ENCODE results near the gene NAA30.
A peak's percentile ranks its signal among the peaks of the same experiment; 100 is the strongest.

NAA30 gene

GRCh38 chr14:57390037-57390805, at the start of gene NAA30 (continued):
- TF ChIP-seq PRDM2 (tag by site-specific recombination; IDR thresholded peaks at IDR 0.05; ENCODE audit: borderline replicate concordance) (no peak), ZNF658 (tag by site-specific recombination; IDR thresholded peaks at IDR 0.05) (no peak), PRDM6 (tag by site-specific recombination; IDR thresholded peaks at IDR 0.05) (no peak), ZNF670 (tag by site-specific recombination; IDR thresholded peaks at IDR 0.05; ENCODE audit: low read depth) (no peak), ZNF571 (tag by site-specific recombination; IDR thresholded peaks at IDR 0.05) (no peak), TSHZ1 (tag by site-specific recombination; IDR thresholded peaks at IDR 0.05; ENCODE audit: borderline replicate concordance) (no peak), ZNF660 (tag by site-specific recombination; IDR thresholded peaks at IDR 0.05) (0 out of 2 replicates have a peak, but pooled peaks have one; percentile 16), ZNF776 (tag by site-specific recombination; IDR thresholded peaks at IDR 0.05; ENCODE audit: borderline replicate concordance) (no peak), ZNF843 (tag by site-specific recombination; IDR thresholded peaks at IDR 0.05) (no peak), ZSCAN16 (tag by site-specific recombination; IDR thresholded peaks at IDR 0.05) (no peak), ZSCAN18 (tag by site-specific recombination; IDR thresholded peaks at IDR 0.05) (no peak), ZNF211 (tag by site-specific recombination; IDR thresholded peaks at IDR 0.05; ENCODE audit: low read depth) (no peak), ZNF404 (tag by site-specific recombination; IDR thresholded peaks at IDR 0.05) (no peak), GLI4 (tag by site-specific recombination; IDR thresholded peaks at IDR 0.05) (no peak), ZNF19 (tag by site-specific recombination; IDR thresholded peaks at IDR 0.05; ENCODE audit: low read depth) (no peak), ZSCAN23 (tag by site-specific recombination; IDR thresholded peaks at IDR 0.05) (no peak), SP7 (tag by site-specific recombination; IDR thresholded peaks at IDR 0.05) (0 out of 2 replicates have a peak, but pooled peaks have one; percentile 22), ZNF18 (tag by site-specific recombination; IDR thresholded peaks at IDR 0.05) (no peak), KLF1 (tag by site-specific recombination; IDR thresholded peaks at IDR 0.05) (peak; percentile 83), RBAK (tag by site-specific recombination; IDR thresholded peaks at IDR 0.05) (no peak), ZFP69B (tag by site-specific recombination; IDR thresholded peaks at IDR 0.05) (peak; percentile 93), ZNF121 (tag by site-specific recombination; IDR thresholded peaks at IDR 0.05) (no peak), ZNF311 (tag by site-specific recombination; IDR thresholded peaks at IDR 0.05; ENCODE audit: borderline replicate concordance) (no peak), HOXC10 (CRISPR knock-in tag; IDR thresholded peaks at IDR 0.05) (no peak), ZNF600 (tag by site-specific recombination; IDR thresholded peaks at IDR 0.05) (no peak), KLF8 (tag by site-specific recombination; IDR thresholded peaks at IDR 0.05) (peak; percentile 84), ZBTB1 (tag by site-specific recombination; IDR thresholded peaks at IDR 0.05) (no peak)
